Prostate gland (tissue), 2 donors: ENCODE data around the gene PPFIBP2. TPM values are rescaled to one million over a fixed set of nuclear protein-coding genes. Genes with fewer than 3 reads are reported as not detected.

ENCODE experiments used
- DNase-seq: peaks from one replicate; pipeline ENCODE4 v3.0.0-alpha.2; 2019; ENCODE audit warnings: low spot score
- H3K27ac ChIP-seq, 2 donors: fragments of 200-600 bp; sonication (generic); 2 replicates each; pipeline ENCODE4 v1.5.1; 2017 to 2019
- H3K27me3 ChIP-seq: fragments of 200-600 bp; sonication (generic); replicated peaks from 2 replicates; pipeline ENCODE4 v1.5.1; 2019; ENCODE audit not compliant: insufficient read depth
- H3K36me3 ChIP-seq, 2 donors: fragments of 200-600 bp; sonication (generic); 1 replicate in 1 of 2; 2 replicates in 1 of 2; pipeline versions ENCODE4 v1.5.1 to v1.8.1; 2017 to 2019
- H3K4me1 ChIP-seq: fragments of 200-600 bp; sonication (generic); replicated peaks from 2 replicates; pipeline ENCODE4 v1.5.1; 2019
- H3K4me3 ChIP-seq, 2 donors: fragments of 200-600 bp; sonication (generic); 2 replicates each; pipeline ENCODE4 v1.5.1; 2017 to 2019
- H3K9me3 ChIP-seq: fragments of 200-600 bp; sonication (generic); 2 replicates; pipeline ENCODE4 v1.5.1; 2017
- POLR2A ChIP-seq: fragments of 450-650 bp; IDR thresholded peaks from one replicate; pipeline ENCODE4 v1.6.1; 2016; ENCODE audit warnings: antibody characterized with exemption, mild to moderate bottlenecking
- POLR2AphosphoS5 ChIP-seq: sonication (generic); formaldehyde crosslinking; IDR thresholded peaks from one replicate; pipeline ENCODE4 v1.6.1; 2017; ENCODE audit warnings: antibody characterized with exemption
- WGBS: methylation state at CpG from one replicate; pipeline ENCODE4 v1.1.5; 2018; 5-methylcytosine and 5-hydroxymethylcytosine counted together
- intact Hi-C: fragments of 100-400 bp; cut with DNase I; formaldehyde crosslinking; loops from one replicate; pipeline ENCODE4 v1.14.2; 2022
- total RNA-seq, 2 donors: library from RNA; depleted of rRNA; stranded (reverse); fragments of >200 nt; gene quantifications; one replicate each; pipeline ENCODE4 v1.1.0, GENCODE V29; 2016
- TF ChIP-seq, protein P1 (sequence below), 4 experiments: fragments of 200-600 bp in 2 of 4; fragments of 450-650 bp in 2 of 4; sonication (generic) in 2 of 4; IDR thresholded peaks; 1 replicate in 3 of 4; 2 replicates in 1 of 4; pipeline ENCODE4 v1.5.1; 2016 to 2019; ENCODE audit warnings: antibody characterized with exemption in 4 of 4, mild to moderate bottlenecking in 2 of 4, moderate library complexity in 2 of 4

Gene PPFIBP2
- total RNA-seq, 2 donors from 2014 or later: 76.3 to 88.3 TPM

DNA sequence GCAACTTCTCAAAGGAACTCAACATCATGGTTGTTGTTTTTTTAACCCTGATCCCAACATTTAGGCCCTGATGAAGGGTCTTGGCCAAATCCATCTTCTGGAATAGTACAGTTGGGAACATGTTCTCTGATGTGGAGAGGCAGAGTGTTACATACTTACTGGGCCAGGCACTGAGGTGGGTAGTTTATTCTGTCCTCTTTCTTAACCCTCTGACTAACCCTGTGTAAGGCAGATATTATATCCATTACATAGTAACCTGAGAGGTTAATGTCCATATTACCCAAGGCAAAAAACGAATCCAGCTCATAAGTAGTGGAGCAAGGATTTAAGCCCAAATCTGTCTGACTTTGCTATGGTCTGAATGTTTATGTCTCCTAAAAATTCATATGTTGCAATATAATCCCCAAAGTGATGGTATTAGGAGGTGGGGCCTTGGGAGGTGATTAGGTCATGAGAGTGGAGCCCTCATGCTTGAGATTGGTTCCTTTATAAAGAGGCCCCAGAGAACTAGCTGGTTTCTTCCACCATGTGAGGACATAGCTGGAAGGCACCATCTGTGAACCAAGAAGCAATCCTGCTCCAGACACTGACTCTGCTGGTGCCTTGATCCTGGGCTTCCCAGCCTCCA, 16.3 kb downstream of the PPFIBP2 start:
- intact Hi-C loops: no loop called here
- DNase-seq: no peak
- no peak overlapping the region for H3K4me3 ChIP-seq
- H3K27me3 ChIP-seq: no peaks in the 10 kb centered on the region
- 100% methylated on average over 1 of the region's 1 CpG for WGBS
- TF ChIP-seq POLR2A (no peak), POLR2AphosphoS5 (no peak)
- TF ChIP-seq, protein P1, sequence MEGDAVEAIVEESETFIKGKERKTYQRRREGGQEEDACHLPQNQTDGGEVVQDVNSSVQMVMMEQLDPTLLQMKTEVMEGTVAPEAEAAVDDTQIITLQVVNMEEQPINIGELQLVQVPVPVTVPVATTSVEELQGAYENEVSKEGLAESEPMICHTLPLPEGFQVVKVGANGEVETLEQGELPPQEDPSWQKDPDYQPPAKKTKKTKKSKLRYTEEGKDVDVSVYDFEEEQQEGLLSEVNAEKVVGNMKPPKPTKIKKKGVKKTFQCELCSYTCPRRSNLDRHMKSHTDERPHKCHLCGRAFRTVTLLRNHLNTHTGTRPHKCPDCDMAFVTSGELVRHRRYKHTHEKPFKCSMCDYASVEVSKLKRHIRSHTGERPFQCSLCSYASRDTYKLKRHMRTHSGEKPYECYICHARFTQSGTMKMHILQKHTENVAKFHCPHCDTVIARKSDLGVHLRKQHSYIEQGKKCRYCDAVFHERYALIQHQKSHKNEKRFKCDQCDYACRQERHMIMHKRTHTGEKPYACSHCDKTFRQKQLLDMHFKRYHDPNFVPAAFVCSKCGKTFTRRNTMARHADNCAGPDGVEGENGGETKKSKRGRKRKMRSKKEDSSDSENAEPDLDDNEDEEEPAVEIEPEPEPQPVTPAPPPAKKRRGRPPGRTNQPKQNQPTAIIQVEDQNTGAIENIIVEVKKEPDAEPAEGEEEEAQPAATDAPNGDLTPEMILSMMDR (IDR thresholded peaks at IDR 0.05): no peak
- no peaks in the 10 kb centered on the region for H3K36me3 ChIP-seq
- no peak overlapping the region for H3K27ac ChIP-seq
- H3K4me1 ChIP-seq: no peaks in the 10 kb centered on the region
- no peaks in the 10 kb centered on the region for H3K9me3 ChIP-seq

DNA sequence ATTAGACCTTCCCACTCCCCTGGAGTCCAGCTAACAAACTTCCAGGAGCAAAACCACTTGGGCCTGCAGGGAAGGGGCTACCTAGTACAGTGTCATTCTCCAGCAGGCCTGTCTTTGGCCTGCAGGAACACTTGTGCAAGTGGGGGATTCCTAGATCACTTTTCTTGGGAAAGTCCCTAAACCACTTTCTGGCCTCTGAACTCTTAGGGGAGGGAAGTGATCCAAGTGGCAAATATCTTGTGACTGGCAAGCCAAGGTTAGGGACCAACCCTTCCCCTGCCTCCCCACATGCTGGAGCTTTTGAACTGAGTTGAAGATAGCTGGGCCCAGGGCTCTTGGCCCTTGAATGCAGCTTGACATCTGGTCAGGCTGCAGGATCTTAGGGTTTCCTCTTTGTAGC, 17.2 kb downstream of the PPFIBP2 start:
- intact Hi-C loops: no loop called here
- TF ChIP-seq POLR2AphosphoS5: no peak
- Histone ChIP-seq H3K27me3 (no peaks in the 10 kb centered on the region), H3K36me3 (no peaks in the 10 kb centered on the region), H3K4me1 (no peaks in the 10 kb centered on the region), H3K4me3 (no peak overlapping the region), H3K27ac (no peak overlapping the region), H3K9me3 (no peaks in the 10 kb centered on the region)
- no peak for DNase-seq

DNA sequence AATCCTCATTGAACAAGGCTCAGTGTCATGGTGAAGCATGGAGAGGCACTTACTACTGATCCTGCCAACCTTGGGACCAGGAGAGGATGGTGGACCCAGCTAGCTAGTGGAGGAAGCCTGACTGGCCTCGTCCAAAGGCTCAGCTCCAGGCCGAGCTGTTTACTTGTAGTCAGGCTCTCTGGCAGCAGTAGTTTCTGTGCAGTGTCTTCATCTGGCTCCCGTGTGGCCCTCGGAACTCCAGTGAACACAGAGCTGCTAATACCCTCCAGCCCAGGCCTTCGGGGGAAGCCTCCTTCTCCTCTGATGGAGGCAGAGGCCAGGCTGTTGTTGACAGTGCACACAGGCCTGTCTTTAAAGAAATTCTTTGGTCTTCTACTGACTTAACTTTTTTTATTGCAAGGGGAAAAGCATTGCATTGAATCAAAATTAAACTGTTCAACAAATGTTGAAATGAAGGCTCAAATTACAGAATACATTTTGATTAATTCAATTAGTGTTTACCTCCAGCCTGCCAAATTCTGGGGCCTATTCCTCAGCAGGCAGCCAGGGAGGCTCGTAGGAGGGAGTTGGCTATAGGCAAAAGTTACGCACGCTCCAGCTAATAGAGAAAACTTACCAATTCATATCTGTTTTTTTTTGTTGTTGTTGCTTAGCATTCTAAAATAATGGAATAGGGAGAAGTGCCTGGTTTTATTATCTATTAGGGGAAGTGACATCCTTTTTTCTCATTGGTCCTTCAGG, 18.8 kb downstream of the PPFIBP2 start:
- no peaks in the 10 kb centered on the region for H3K36me3 ChIP-seq
- H3K27ac ChIP-seq: no peak overlapping the region
- H3K9me3 ChIP-seq: no peaks in the 10 kb centered on the region
- intact Hi-C loops: no loop called here
- WGBS: 61% methylated on average over 8 of the region's 8 CpGs
- no peak for TF ChIP-seq POLR2AphosphoS5
- TF ChIP-seq POLR2A: no peak
- TF ChIP-seq, protein P1 (IDR thresholded peaks at IDR 0.05): no peak
- H3K4me1 ChIP-seq: peaks cover 9% of the 10 kb centered on the region
- H3K27me3 ChIP-seq: no peaks in the 10 kb centered on the region
- H3K4me3 ChIP-seq: no peak overlapping the region
- DNase-seq: no peak

DNA sequence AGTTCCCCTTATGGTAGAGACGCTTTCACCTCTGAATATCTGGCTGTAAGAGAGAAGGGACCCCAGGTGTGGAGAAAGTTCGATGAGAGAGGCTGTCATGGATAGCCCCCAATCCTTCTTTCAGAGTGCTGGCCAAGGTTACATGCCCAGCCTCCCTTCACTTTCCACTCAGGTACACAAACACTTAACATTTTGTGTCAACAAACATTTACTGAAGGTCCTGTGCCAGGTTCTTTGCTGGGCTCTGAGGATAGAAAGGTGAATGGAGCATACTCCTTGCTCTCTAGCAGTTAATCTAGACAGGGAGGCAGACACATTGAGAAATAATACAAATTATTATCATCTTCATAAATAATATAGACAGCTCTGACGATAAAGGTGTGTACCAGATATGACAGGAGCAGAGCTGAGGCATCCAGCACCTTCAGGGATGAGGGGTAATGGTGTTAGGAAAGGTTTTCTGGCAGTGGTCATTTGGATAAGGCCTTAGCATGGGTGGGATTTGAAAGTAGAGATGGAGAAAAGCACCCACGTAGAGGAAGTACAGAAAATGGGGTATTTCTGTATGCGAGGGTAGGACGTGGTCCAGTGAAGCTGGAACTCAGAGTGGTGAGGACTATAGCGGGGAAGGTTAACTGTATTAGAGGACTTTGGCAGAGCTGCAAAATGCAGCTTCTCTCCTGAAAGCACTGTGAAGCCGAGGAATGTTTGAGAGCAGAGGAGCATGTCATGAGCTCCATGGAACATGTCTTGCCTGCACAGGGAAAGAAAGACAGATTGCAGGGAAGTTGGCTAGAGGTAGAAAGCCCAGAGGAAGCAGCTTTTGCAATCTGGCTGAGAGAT, 19.6 kb downstream of the PPFIBP2 start:
- Histone ChIP-seq H3K27ac (no peak overlapping the region), H3K4me1 (peaks cover 16% of the 10 kb centered on the region)
- WGBS: 82% methylated on average over 8 of the region's 8 CpGs

DNA sequence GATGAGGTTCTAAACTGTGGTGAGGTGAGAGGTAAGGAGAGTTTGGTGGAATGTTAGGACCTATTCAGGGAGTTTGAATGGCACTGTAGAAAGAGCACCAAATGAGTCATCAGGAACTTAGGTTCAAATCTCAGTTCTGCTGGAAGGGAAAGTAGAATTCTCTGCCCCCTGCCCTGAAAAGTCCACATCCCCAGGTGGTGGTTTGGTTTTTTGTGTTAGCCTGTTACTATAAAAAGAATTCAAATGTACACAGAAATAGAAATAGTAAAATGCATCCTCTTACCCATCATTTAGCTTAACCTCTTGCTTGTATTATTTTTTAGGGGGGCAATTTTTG, 20.2 kb downstream of the PPFIBP2 start:
- Histone ChIP-seq H3K27me3 (no peaks in the 10 kb centered on the region), H3K4me3 (no peak overlapping the region), H3K4me1 (peaks cover 17% of the 10 kb centered on the region), H3K27ac (no peak overlapping the region), H3K9me3 (no peaks in the 10 kb centered on the region), H3K36me3 (no peaks in the 10 kb centered on the region)
- TF ChIP-seq, protein P1 (IDR thresholded peaks at IDR 0.05): no peak
- TF ChIP-seq POLR2A (no peak), POLR2AphosphoS5 (no peak)
- intact Hi-C loops: no loop called here
- no peak for DNase-seq

More for the DNA sequence above, 19.6 kb downstream of the PPFIBP2 start:
- no peaks in the 10 kb centered on the region for H3K36me3 ChIP-seq
- H3K4me3 ChIP-seq: no peak overlapping the region
- DNase-seq: no peak
- no peaks in the 10 kb centered on the region for H3K27me3 ChIP-seq
- TF ChIP-seq POLR2AphosphoS5 (peak; percentile 48), POLR2A (no peak)
- TF ChIP-seq, protein P1 (IDR thresholded peaks at IDR 0.05): no peak
- H3K9me3 ChIP-seq: no peaks in the 10 kb centered on the region
- intact Hi-C loops: no loop called here
